ENCODE data around the gene TCF7L2.

The TCF7L2 gene

GRCh38 chr10:112966194-112966855 is 16.3 kb downstream of the TCF7L2 start (continued):
- TF ChIP-seq, protein P1, sequence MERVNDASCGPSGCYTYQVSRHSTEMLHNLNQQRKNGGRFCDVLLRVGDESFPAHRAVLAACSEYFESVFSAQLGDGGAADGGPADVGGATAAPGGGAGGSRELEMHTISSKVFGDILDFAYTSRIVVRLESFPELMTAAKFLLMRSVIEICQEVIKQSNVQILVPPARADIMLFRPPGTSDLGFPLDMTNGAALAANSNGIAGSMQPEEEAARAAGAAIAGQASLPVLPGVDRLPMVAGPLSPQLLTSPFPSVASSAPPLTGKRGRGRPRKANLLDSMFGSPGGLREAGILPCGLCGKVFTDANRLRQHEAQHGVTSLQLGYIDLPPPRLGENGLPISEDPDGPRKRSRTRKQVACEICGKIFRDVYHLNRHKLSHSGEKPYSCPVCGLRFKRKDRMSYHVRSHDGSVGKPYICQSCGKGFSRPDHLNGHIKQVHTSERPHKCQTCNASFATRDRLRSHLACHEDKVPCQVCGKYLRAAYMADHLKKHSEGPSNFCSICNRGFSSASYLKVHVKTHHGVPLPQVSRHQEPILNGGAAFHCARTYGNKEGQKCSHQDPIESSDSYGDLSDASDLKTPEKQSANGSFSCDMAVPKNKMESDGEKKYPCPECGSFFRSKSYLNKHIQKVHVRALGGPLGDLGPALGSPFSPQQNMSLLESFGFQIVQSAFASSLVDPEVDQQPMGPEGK (CRISPR knock-in tag; IDR thresholded peaks at IDR 0.05; ENCODE audit: borderline replicate concordance), result no peak
- TF ChIP-seq SNAI2 (CRISPR knock-in tag; IDR thresholded peaks at IDR 0.05) (no peak), BACH2 (CRISPR knock-in tag; IDR thresholded peaks at IDR 0.05; ENCODE audit: borderline replicate concordance) (no peak), TCF4 (CRISPR knock-in tag; IDR thresholded peaks at IDR 0.05; ENCODE audit: borderline replicate concordance) (no peak), ZNF8 (CRISPR knock-in tag; IDR thresholded peaks at IDR 0.05) (no peak), ESRRG (CRISPR knock-in tag; IDR thresholded peaks at IDR 0.05) (no peak)

DNA sequence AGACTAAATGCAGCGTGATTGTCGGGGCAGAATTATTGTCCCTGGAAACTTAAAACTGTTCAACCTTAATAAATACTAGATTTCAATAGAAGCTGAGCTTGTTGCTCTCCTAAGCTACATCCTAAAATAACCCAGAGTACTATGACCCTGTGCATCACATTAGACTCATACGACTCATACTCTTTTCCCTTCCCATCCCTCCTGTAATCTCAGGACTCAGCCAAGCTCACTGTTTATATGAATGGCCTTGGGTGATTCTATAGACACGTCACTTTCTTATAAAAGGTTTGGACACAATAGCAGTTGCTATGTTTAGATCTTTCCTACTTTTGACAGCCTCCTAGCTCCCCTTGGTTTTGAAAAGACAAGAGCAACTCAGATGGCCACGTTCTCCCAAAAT is 17.2 kb downstream of the TCF7L2 start:
- ATAC-seq, result peak; percentile 28; the same call in 2 of the 3 replicates
- no peak for TF ChIP-seq ESRRG (CRISPR knock-in tag; IDR thresholded peaks at IDR 0.05)
- TF ChIP-seq ZNF565 (CRISPR knock-in tag; conservative IDR thresholded peaks at IDR 0.05; ENCODE audit: low read depth), result no peak
- TF ChIP-seq ZNF8 (CRISPR knock-in tag; IDR thresholded peaks at IDR 0.05), result no peak
- TF ChIP-seq, protein P2, sequence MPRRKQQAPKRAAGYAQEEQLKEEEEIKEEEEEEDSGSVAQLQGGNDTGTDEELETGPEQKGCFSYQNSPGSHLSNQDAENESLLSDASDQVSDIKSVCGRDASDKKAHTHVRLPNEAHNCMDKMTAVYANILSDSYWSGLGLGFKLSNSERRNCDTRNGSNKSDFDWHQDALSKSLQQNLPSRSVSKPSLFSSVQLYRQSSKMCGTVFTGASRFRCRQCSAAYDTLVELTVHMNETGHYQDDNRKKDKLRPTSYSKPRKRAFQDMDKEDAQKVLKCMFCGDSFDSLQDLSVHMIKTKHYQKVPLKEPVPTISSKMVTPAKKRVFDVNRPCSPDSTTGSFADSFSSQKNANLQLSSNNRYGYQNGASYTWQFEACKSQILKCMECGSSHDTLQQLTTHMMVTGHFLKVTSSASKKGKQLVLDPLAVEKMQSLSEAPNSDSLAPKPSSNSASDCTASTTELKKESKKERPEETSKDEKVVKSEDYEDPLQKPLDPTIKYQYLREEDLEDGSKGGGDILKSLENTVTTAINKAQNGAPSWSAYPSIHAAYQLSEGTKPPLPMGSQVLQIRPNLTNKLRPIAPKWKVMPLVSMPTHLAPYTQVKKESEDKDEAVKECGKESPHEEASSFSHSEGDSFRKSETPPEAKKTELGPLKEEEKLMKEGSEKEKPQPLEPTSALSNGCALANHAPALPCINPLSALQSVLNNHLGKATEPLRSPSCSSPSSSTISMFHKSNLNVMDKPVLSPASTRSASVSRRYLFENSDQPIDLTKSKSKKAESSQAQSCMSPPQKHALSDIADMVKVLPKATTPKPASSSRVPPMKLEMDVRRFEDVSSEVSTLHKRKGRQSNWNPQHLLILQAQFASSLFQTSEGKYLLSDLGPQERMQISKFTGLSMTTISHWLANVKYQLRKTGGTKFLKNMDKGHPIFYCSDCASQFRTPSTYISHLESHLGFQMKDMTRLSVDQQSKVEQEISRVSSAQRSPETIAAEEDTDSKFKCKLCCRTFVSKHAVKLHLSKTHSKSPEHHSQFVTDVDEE (CRISPR knock-in tag; IDR thresholded peaks at IDR 0.05), result no peak
- no peak for TF ChIP-seq TOX (CRISPR knock-in tag; IDR thresholded peaks at IDR 0.05; ENCODE audit: borderline replicate concordance)
- TF ChIP-seq ARNTL (CRISPR knock-in tag; IDR thresholded peaks at IDR 0.05; ENCODE audit: borderline replicate concordance, low read depth), result no peak
- TF ChIP-seq ISL1 (CRISPR knock-in tag; IDR thresholded peaks at IDR 0.05), result no peak
- TF ChIP-seq ZFP30 (CRISPR knock-in tag; IDR thresholded peaks at IDR 0.05), result no peak
- no peak for TF ChIP-seq RARB (CRISPR knock-in tag; IDR thresholded peaks at IDR 0.05)
- no peak for TF ChIP-seq BACH2 (CRISPR knock-in tag; IDR thresholded peaks at IDR 0.05; ENCODE audit: borderline replicate concordance)
- TF ChIP-seq SNAI2 (CRISPR knock-in tag; IDR thresholded peaks at IDR 0.05), result no peak
- no peak for TF ChIP-seq CSRNP3 (CRISPR knock-in tag; IDR thresholded peaks at IDR 0.05)
- no peak for TF ChIP-seq PPARA (CRISPR knock-in tag; IDR thresholded peaks at IDR 0.05; ENCODE audit: borderline replicate concordance)
- TF ChIP-seq TCF4 (CRISPR knock-in tag; IDR thresholded peaks at IDR 0.05; ENCODE audit: borderline replicate concordance), result no peak
- TF ChIP-seq, protein P3, sequence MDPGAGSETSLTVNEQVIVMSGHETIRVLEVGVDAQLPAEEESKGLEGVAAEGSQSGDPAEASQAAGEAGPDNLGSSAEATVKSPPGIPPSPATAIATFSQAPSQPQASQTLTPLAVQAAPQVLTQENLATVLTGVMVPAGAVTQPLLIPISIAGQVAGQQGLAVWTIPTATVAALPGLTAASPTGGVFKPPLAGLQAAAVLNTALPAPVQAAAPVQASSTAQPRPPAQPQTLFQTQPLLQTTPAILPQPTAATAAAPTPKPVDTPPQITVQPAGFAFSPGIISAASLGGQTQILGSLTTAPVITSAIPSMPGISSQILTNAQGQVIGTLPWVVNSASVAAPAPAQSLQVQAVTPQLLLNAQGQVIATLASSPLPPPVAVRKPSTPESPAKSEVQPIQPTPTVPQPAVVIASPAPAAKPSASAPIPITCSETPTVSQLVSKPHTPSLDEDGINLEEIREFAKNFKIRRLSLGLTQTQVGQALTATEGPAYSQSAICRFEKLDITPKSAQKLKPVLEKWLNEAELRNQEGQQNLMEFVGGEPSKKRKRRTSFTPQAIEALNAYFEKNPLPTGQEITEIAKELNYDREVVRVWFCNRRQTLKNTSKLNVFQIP (CRISPR knock-in tag; IDR thresholded peaks at IDR 0.05; ENCODE audit: borderline replicate concordance, low read depth), result no peak
- no peak for TF ChIP-seq OSR1 (CRISPR knock-in tag; IDR thresholded peaks at IDR 0.05)
- no peak for TF ChIP-seq ZFP3 (CRISPR knock-in tag; IDR thresholded peaks at IDR 0.05)
- TF ChIP-seq CREB5 (CRISPR knock-in tag; IDR thresholded peaks at IDR 0.05; ENCODE audit: low read depth), result no peak
- no peak for TF ChIP-seq GLIS3 (CRISPR knock-in tag; IDR thresholded peaks at IDR 0.05)
- TF ChIP-seq ZC3H10 (CRISPR knock-in tag; IDR thresholded peaks at IDR 0.05), result no peak

- no peak for ATAC-seq
- TF ChIP-seq SNAI2 (CRISPR knock-in tag; IDR thresholded peaks at IDR 0.05) (no peak), ZC3H10 (CRISPR knock-in tag; IDR thresholded peaks at IDR 0.05) (no peak), OSR1 (CRISPR knock-in tag; IDR thresholded peaks at IDR 0.05) (no peak), ZNF8 (CRISPR knock-in tag; IDR thresholded peaks at IDR 0.05) (no peak)
Measured at GRCh38 chr10:112969131-112969530, 19.1 kb downstream of the TCF7L2 start.

Measured in SK-N-SH treated with all-trans-retinoic acid at 6 μM for 48 hours (cell line).